Measurements from ENCODE around the gene MPP4.
A peak's percentile ranks its signal among the peaks of the same experiment; 100 is the strongest.

The MPP4 gene

GRCh38 chr2:201656740-201657139, 41.7 kb downstream of the MPP4 start:
- no peak for DNase-seq
- TF ChIP-seq GATA1 (IDR thresholded peaks at IDR 0.05; ENCODE audit: low read depth, low read length): no peak
- no peak for TF ChIP-seq POLR2A (IDR thresholded peaks at IDR 0.05; ENCODE audit: low read length)

GRCh38 chr2:201656102-201656501, 42.3 kb downstream of the MPP4 start:
- DNase-seq: no peak
- TF ChIP-seq GATA1 (IDR thresholded peaks at IDR 0.05; ENCODE audit: low read depth, low read length) (no peak), POLR2A (IDR thresholded peaks at IDR 0.05; ENCODE audit: low read length) (no peak)

DNA sequence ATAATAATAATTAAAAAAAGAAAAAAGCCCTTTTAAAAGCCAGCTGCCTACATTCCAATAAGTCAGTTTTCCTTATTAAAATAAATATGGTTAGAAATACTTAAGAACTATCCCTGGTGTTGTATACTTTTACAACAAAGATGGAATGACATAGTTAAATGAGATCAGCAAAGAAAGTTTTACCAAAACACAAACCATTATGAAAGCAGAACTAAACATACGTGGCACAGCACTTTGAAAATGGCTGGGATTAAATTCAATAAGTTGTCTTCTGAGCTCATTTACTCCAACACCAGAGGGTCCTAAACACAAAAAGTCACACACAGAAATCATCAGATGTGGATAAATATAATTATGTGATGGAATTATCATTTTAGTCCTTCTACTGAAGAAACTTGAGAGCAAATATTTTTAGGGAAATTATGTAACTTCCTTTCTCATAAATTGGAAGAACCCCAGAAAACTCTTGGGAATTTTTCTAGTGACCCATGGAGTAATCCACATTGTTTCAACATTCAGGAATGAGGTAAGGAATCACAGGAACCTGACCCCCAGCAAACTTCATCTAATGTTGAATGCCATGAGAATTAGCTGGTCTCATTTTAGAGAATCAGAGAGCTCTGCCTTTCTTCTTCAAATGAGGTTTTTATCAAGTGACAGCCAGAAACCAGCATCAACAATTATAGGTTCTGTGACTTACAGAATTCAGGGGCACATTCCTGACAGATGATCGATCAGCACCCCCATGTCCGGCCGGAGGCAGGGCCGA, 43.6 kb downstream of the MPP4 start:
- no peak for TF ChIP-seq POLR2A (IDR thresholded peaks at IDR 0.05; ENCODE audit: low read length)
- TF ChIP-seq GATA1 (IDR thresholded peaks at IDR 0.05; ENCODE audit: low read depth, low read length): no peak
- no peak for DNase-seq

DNA sequence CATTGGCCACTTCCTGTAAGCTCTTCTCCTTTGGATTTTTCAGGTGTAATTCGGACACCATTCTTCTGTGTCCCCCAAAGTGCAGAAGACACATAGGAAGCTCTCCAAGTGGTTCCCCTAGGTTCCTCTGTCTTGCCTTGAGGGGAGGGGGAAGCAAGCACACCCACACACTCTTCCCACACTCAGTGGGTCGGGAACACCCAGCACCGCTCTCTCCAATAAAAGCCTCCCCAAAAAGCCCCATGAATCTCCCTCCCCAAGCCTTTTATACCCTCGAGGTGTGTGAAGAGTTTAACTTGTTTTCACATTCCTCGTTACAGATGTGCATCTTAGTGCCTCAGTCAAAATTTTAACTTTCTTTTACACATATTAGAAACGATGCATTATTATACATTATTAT, 45.2 kb downstream of the MPP4 start:
- DNase-seq: no peak
- TF ChIP-seq POLR2A (IDR thresholded peaks at IDR 0.05; ENCODE audit: low read length) (no peak), GATA1 (IDR thresholded peaks at IDR 0.05; ENCODE audit: low read depth, low read length) (no peak)

GRCh38 chr2:201649442-201649841, 49.0 kb downstream of the MPP4 start:
- DNase-seq: no peak
- TF ChIP-seq GATA1 (IDR thresholded peaks at IDR 0.05; ENCODE audit: low read depth, low read length): no peak
- TF ChIP-seq POLR2A (IDR thresholded peaks at IDR 0.05; ENCODE audit: low read length): no peak

DNA sequence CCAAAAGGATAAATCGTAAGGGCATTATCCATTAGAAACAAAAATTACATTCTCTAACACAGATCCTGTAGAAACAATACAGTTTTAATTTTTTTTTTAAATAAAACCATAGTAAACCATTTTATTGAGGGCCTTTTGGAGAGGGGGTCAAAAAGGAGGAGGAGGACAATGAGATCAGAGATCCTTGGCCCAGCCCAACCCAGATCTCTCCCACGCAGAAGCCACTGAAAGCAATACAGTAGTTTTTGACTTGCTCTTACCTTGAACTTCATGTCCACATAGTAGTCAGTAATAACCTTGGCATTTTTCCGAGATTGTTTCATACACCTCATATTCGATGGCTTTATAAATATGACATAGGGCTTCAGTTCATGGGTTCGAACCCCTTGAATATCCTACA, 51.0 kb downstream of the MPP4 start:
- no peak for TF ChIP-seq GATA1 (IDR thresholded peaks at IDR 0.05; ENCODE audit: low read depth, low read length)
- TF ChIP-seq POLR2A (IDR thresholded peaks at IDR 0.05; ENCODE audit: low read length): no peak
- no peak for DNase-seq

DNA sequence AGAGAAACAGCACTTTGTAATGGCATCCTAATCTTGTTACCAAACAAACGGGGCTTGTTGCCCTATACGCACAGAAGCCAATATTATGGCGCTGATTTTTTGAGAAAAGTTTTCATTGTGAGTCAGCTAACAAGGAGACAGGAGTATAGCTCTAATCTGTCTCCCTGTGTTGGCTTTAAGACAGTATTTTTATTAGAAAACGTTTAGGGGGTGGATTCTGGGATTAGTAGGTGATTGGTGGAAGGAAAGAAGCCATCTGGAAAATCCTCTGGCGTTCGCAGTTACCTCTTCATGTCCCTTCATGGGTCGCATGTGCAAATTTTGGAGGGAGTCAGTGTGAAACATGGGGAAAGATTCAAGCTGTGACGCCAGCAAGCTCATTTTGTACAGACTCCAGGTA, 54.4 kb downstream of the MPP4 start:
- TF ChIP-seq GATA1 (IDR thresholded peaks at IDR 0.05; ENCODE audit: low read depth, low read length): no peak
- TF ChIP-seq POLR2A (IDR thresholded peaks at IDR 0.05; ENCODE audit: low read length): no peak
- DNase-seq: no peak

DNA sequence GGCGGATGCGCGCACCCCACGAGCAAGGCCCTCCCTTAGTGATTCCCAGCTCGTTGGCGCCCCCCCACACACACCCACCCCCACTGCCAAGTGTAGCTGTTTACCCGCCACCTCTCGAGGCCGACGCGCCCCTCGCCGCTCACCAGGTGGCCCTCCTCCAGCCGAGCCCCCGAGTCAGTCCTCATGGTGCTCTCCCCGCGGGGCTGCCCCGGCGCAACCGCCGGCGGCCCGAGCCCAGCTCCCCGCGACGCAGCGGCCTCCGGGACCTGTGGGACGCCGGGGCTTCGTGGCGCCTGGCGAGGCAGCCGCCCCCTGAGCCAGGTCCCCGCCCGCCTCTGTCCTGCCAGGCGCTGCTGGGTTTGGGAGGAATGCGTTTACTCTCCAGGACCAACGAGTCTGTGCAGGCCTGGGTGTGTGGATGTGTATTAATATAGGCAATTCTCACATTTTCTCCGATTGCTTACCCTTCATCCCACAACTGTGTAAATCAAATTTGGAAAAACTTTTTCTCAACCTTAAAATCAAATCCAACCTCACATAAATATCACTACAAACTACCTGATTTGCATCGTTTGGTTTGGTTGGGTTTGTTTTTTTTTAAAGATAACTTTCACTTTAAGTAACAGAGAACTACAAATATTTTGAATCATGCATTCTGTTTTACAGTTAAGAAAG, 55.1 kb downstream of the MPP4 start, which contains the start of gene TMEM237:
TMEM237 (minus strand) TSS at position 288 of the 675 bp plus-strand sequence; CDS start at position 185, 103 bp downstream.
- TF ChIP-seq GATA1 (IDR thresholded peaks at IDR 0.05; ENCODE audit: low read depth, low read length): no peak
- no peak for TF ChIP-seq POLR2A (IDR thresholded peaks at IDR 0.05; ENCODE audit: low read length)
- peak in 1 of 2 experiments; percentile 63 for DNase-seq

DNA sequence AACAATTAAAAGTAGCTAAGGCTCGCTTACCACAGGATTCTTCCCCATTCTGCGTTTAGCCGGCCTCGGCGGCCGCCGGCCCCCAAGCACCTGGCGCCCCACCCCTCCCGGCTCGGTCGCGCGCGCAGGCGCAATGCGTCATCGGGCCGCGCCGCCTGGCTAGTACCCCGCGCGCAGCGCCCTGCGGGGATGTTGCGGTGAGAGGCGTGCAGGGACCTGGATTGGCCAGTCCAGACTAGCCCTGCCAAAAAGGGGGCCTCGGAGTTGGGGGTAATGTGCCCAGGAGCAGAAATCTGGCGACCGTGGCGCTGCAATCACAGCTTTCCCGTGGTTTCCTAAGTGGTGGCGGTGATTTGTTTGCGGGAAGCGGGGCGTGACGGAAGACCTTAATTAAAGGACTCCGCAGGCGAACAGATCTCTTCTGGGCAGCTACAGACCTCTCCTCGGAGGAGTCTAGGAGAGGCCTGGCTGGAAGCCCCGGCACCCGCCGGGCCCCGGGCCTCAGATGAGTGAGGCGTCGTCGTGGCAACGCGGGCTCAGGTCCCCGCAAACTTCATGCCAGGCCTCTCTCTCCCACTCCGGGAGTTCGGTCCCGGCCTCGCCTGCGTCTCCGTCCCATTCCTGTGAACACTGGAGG, 55.7 kb downstream of the MPP4 start:
- DNase-seq: peak; percentile 85 to 91
- no peak for TF ChIP-seq GATA1 (IDR thresholded peaks at IDR 0.05; ENCODE audit: low read depth, low read length)
- peak; percentile 70 for TF ChIP-seq POLR2A (IDR thresholded peaks at IDR 0.05; ENCODE audit: low read length)

- TF ChIP-seq POLR2A (IDR thresholded peaks at IDR 0.05; ENCODE audit: low read length) (no peak), GATA1 (IDR thresholded peaks at IDR 0.05; ENCODE audit: low read depth, low read length) (no peak)
- DNase-seq: peak in 1 of 2 experiments; percentile 84
Observed at GRCh38 chr2:201642086-201642578, 56.3 kb downstream of the MPP4 start.

GRCh38 chr2:201639205-201639604, 59.2 kb downstream of the MPP4 start:
- TF ChIP-seq GATA1 (IDR thresholded peaks at IDR 0.05; ENCODE audit: low read depth, low read length): no peak
- TF ChIP-seq POLR2A (IDR thresholded peaks at IDR 0.05; ENCODE audit: low read length): no peak

DNA sequence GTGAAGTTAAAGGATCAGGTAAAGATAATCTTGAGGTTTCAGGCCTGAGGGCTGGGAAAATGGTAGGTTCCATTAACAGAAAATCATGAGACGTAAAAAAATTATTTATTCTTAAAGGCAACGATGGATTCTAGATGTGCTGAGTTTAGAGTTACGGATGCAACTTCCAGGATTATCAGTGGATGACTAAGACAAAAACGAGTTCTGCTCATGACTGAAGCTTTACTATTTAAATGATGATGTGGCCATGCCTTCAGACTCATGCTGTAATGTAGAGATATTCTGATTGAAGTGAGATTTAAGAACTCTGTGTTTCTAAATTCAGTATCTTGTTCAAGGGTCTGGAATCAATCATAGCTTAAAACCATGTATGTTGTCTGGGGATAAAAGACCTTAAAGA, 60.1 kb downstream of the MPP4 start:
- no peak for TF ChIP-seq GATA1 (IDR thresholded peaks at IDR 0.05; ENCODE audit: low read depth, low read length)
- TF ChIP-seq POLR2A (IDR thresholded peaks at IDR 0.05; ENCODE audit: low read length): no peak
- no peak for DNase-seq

More at GRCh38 chr2:201639205-201639604, 59.2 kb downstream of the MPP4 start:
- no peak for DNase-seq

GRCh38 chr2:201633661-201634249, 64.7 kb downstream of the MPP4 start:
- DNase-seq: no peak
- no peak for TF ChIP-seq POLR2A (IDR thresholded peaks at IDR 0.05; ENCODE audit: low read length)
- no peak for TF ChIP-seq GATA1 (IDR thresholded peaks at IDR 0.05; ENCODE audit: low read depth, low read length)

GRCh38 chr2:201631041-201631440, 67.4 kb downstream of the MPP4 start:
- TF ChIP-seq GATA1 (IDR thresholded peaks at IDR 0.05; ENCODE audit: low read depth, low read length) (no peak), POLR2A (IDR thresholded peaks at IDR 0.05; ENCODE audit: low read length) (no peak)
- no peak for DNase-seq

All from erythroblast (primary cell).